NCI-H2196 treated with DMSO at 0.1 percent for 48 hours (cell line): ENCODE measurements around the gene PDZD2.
"Not testable (repeated sequence)": the region's sequence is repeated elsewhere in the genome, so short reads cannot be mapped to it uniquely, and the experiment has no call there.

Experiments
- DNase-seq: peaks from one replicate; lab custom pipeline; 2025; ENCODE audit not compliant: unreplicated experiment; lab: John Stamatoyannopoulos, UW

PDZD2 gene

GRCh38 chr5:31999470-31999869, 360.5 kb downstream of the PDZD2 start:
- DNase-seq: no peak

- DNase-seq: no peak
Observed at GRCh38 chr5:32000731-32001130, 361.8 kb downstream of the PDZD2 start.

- no peak for DNase-seq
Observed at GRCh38 chr5:32001284-32001683, 362.4 kb downstream of the PDZD2 start.

GRCh38 chr5:32001707-32002106, 362.8 kb downstream of the PDZD2 start:
- DNase-seq: no peak

- DNase-seq: no peak
Observed at GRCh38 chr5:32002755-32003154, 363.8 kb downstream of the PDZD2 start.

GRCh38 chr5:32003981-32004380, 365.1 kb downstream of the PDZD2 start:
- no peak for DNase-seq

- no peak for DNase-seq
Observed at GRCh38 chr5:32004404-32004803, 365.5 kb downstream of the PDZD2 start.

- no peak for DNase-seq
Observed at GRCh38 chr5:32008746-32009145, 369.8 kb downstream of the PDZD2 start.

GRCh38 chr5:32013658-32014057, 374.7 kb downstream of the PDZD2 start:
- DNase-seq: no peak

GRCh38 chr5:32014096-32014745, 375.3 kb downstream of the PDZD2 start:
- DNase-seq: no peak

- not testable (repeated sequence) for DNase-seq
Observed at GRCh38 chr5:32015262-32015661, 376.3 kb downstream of the PDZD2 start.

GRCh38 chr5:32017692-32018367, 378.9 kb downstream of the PDZD2 start:
- no peak for DNase-seq

- no peak for DNase-seq
Observed at GRCh38 chr5:32018476-32019436, 379.8 kb downstream of the PDZD2 start.

GRCh38 chr5:32020271-32020670, 381.3 kb downstream of the PDZD2 start:
- DNase-seq: no peak

- DNase-seq: no peak
Observed at GRCh38 chr5:32020946-32021345, 382.0 kb downstream of the PDZD2 start.

- no peak for DNase-seq
Observed at GRCh38 chr5:32021771-32022170, 382.8 kb downstream of the PDZD2 start.

- DNase-seq: no peak
Observed at GRCh38 chr5:32022638-32023037, 383.7 kb downstream of the PDZD2 start.

GRCh38 chr5:32023816-32024215, 384.9 kb downstream of the PDZD2 start:
- no peak for DNase-seq

GRCh38 chr5:32024751-32025150, 385.8 kb downstream of the PDZD2 start:
- no peak for DNase-seq

GRCh38 chr5:32027093-32027716, 388.3 kb downstream of the PDZD2 start:
- DNase-seq: no peak
